Measurements from ENCODE around the gene ZNF382. TPM values are rescaled to one million over a fixed set of nuclear protein-coding genes. Genes with fewer than 3 reads are reported as not detected.
A peak's percentile ranks its signal among the peaks of the same experiment; 100 is the strongest.

ZNF382 gene
- total RNA-seq, 2 experiments from 2014 or later, result 14.9 to 20.0 TPM

DNA sequence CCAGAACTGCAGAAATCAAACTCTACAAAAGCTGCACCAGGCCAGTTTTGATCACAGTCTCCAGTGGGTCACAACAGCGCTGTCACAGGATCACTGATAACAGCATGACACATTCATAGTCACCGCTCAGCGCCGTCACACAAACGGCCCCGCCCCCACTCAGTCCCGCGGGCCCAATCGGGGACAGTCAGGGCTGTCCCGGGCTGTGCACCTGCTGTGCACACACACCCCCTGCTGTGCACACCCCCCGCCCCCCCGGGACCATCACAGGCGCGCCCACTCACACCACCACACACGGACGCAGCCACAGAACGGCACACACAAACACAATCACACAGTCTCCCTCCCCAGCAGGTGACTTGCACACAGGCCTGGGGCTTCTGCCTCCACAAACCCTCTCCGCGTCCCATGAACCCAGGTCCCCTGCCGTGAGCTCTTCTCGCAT lies 435 bp upstream of the ZNF382 start:
- Mint-ChIP-seq H3K27ac (peak overlapping the region; percentile 91), H3K27me3 (no peaks in the 10 kb centered on the region), H3K9me3 (ENCODE audit: low read depth) (peaks cover 9% of the 10 kb centered on the region), H3K4me1 (peaks cover 20% of the 10 kb centered on the region), H3K4me3 (peak overlapping the region; percentile 81), H3K36me3 (ENCODE audit: low read depth) (peaks cover 37% of the 10 kb centered on the region)
- intact Hi-C loops (cut with DNase I, micrococcal nuclease), result loop anchor here (1.0 to 10.0 kb wide), 14 partner anchors 31 to 766 kb away; partner anchors contain the start of genes ZNF260 (in 2 of the 2), ZNF461 (in 2 of the 2), ZNF529 (in 2 of the 2) and ZFP14 (in 1 of the 2)
- ATAC-seq, result peak; percentile 92
- ChIA-PET CTCF (interaction anchor here (1.1 kb wide), 1 partner anchor 32 kb away, joined by 3 read pairs; the partner anchor contains the start of gene ZNF529), POLR2A (interaction anchor here (0.7 to 1.5 kb wide), 4 partner anchors 31 to 1115 kb away, joined by 3 to 8 read pairs (median 6); partner anchors contain the start of genes ZNF529, ZNF566 and ZNF607)
- peak; percentile 95 for DNase-seq

DNA sequence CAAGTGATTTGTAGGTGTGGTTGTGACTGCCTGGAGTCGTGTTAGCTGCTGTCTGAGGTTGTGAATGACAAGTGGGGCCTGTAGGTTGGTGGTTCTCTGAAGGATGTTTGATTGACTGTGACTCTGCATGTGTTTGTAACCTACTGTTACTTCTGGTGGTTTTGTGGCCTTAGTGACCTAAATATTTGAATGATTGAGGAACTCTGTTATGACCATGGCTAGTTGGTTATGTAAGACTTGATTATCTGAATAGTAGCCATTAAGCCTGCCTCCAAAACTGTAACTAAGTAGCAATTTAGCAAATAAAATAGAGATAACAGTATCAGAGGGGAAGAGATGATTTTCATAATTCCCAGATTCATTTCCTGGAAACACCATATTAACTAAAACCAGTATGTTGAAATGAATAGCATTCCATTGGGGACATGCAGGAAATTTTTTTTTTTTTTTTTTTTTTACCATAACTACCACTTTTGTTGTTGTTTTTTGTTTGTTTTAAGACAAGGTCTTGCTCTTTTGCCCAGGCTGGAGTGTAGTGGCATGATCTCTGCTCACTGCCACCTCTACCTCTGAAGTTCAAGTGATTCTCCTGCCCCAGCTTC lies 865 bp downstream of the ZNF382 start:
- Mint-ChIP-seq H3K36me3 (ENCODE audit: low read depth) (peaks cover 50% of the 10 kb centered on the region), H3K4me3 (peak overlapping the region; percentile 81), H3K27ac (peak overlapping the region; percentile 91), H3K4me1 (peaks cover 20% of the 10 kb centered on the region), H3K27me3 (no peaks in the 10 kb centered on the region), H3K9me3 (ENCODE audit: low read depth) (peaks cover 9% of the 10 kb centered on the region)
- POLR2A ChIA-PET, result interaction anchor here (1.5 kb wide), 1 partner anchor 33 kb away, joined by 8 read pairs; the partner anchor contains the start of gene ZNF529
- intact Hi-C loops (cut with DNase I, micrococcal nuclease), result loop anchor here (1.0 to 10.0 kb wide), 11 partner anchors 33 to 764 kb away; partner anchors contain the start of genes ZNF461 (in 2 of the 2), ZNF529 (in 2 of the 2), ZNF146 (in 1 of the 2) and ZNF260 (in 1 of the 2)
- CTCF ChIA-PET, result interaction anchor here (0.9 kb wide), 2 partner anchors 20 to 188 kb away, joined by 3 read pairs; no protein-coding TSS in a partner anchor
- ATAC-seq, result peak; percentile 7
- DNase-seq, result no peak

DNA sequence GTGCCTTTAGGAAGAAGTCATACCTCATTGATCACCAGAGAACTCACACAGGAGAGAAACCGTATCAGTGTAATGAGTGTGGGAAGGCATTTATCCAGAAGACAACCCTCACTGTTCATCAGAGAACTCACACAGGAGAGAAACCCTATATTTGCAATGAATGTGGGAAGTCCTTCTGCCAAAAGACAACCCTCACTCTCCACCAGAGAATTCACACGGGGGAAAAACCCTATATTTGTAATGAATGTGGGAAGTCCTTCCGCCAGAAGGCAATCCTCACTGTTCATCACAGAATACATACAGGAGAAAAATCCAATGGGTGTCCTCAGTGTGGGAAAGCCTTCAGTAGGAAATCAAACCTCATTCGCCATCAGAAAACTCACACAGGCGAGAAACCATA lies 21.9 kb downstream of the ZNF382 start:
- Mint-ChIP-seq H3K9me3 (ENCODE audit: low read depth) (peaks cover 53% of the 10 kb centered on the region), H3K4me1 (no peaks in the 10 kb centered on the region), H3K27me3 (no peaks in the 10 kb centered on the region), H3K27ac (no peak overlapping the region), H3K36me3 (ENCODE audit: low read depth) (peaks cover 66% of the 10 kb centered on the region), H3K4me3 (no peak overlapping the region)
- ChIA-PET POLR2A (no interaction called here), CTCF (no interaction called here)
- ATAC-seq (no peak), DNase-seq (no peak)
- intact Hi-C loops (cut with DNase I, micrococcal nuclease), result no loop called here

DNA sequence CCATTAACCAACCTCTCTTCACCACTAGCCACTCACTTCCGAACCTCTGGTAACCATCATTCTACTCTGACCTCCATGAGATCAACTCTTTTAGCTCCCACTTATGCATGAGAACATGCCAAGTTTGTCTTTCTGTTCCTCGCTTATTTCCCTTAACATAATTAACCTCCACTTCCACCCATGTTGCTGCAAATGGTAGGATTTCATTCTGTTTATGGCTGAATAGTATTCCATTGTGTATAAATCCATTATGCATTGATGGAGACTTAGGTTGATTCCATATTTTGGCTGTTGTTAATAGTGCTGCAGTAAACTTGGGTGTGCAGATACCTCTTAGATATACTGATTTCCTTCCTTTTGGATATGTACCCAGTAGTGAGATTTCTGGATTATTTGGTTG lies 30.2 kb downstream of the ZNF382 start:
- ATAC-seq (no peak), DNase-seq (no peak)
- Mint-ChIP-seq H3K9me3 (ENCODE audit: low read depth) (peaks cover 56% of the 10 kb centered on the region), H3K4me1 (no peaks in the 10 kb centered on the region), H3K27ac (no peak overlapping the region), H3K36me3 (ENCODE audit: low read depth) (peaks cover 58% of the 10 kb centered on the region), H3K4me3 (no peak overlapping the region), H3K27me3 (no peaks in the 10 kb centered on the region)
- ChIA-PET POLR2A (no interaction called here), CTCF (no interaction called here)
- intact Hi-C loops (cut with DNase I, micrococcal nuclease), result no loop called here

DNA sequence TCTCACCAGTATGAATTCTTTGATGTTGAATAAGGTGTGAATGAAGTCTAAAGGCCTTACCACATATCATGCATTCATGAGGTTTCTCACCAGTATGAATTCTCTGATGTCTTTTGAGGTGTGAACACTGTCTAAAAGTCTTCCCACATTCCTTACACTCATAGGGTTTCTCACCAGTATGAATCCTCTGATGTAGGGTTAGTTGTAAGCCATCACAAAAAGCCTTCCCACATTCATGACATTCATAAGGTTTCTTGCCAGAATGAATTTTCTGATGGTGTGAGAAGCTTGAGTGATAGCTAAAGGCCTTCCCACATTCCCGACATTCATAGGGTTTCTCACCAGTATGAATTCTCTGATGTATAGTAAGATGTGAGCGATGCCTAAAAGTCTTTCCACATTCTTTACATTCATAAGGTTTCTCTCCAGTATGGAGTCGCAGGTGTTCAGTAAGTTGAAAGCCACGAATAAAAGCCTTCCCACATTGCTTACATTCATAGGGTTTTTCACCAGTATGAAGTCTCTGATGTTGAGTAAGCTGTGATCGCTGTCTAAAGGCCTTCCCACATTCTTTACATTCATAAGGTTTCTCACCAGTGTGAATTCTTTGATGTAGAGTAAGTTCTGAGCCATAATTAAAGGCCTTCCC lies 33.9 kb downstream of the ZNF382 start:
- Mint-ChIP-seq H3K4me1 (no peaks in the 10 kb centered on the region), H3K27ac (no peak overlapping the region), H3K9me3 (ENCODE audit: low read depth) (peaks cover 54% of the 10 kb centered on the region), H3K36me3 (ENCODE audit: low read depth) (peaks cover 73% of the 10 kb centered on the region), H3K27me3 (no peaks in the 10 kb centered on the region), H3K4me3 (no peak overlapping the region)
- ATAC-seq, result no peak
- ChIA-PET CTCF (no interaction called here), POLR2A (no interaction called here)
- no peak for DNase-seq
- intact Hi-C loops (cut with DNase I, micrococcal nuclease), result no loop called here

DNA sequence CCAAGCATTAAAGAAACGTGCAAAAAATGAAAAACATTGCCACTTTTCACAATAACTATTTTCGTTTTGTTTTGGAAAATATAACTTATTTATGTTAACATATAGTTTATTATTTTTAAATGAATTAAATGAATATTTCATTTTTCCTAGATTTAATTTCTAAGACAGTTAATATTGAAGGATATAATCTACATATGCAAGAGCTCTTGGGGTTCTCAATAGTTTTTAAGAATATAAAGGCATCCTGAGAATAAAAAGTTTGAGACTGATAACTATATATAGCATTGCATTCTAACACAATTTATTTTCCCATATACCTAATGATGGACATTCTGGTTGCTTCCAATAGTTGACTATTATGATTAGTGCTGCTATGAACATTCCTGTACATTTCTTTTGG lies 41.6 kb downstream of the ZNF382 start:
- CTCF ChIA-PET, result interaction anchor here (0.5 kb wide), 1 partner anchor 281 kb away, joined by 3 read pairs; no protein-coding TSS in a partner anchor
- no peak overlapping the region for H3K27ac Mint-ChIP-seq
- no peaks in the 10 kb centered on the region for H3K27me3 Mint-ChIP-seq
- H3K9me3 Mint-ChIP-seq (ENCODE audit: low read depth), result peaks cover 26% of the 10 kb centered on the region
- H3K36me3 Mint-ChIP-seq (ENCODE audit: low read depth), result peaks cover 63% of the 10 kb centered on the region
- ATAC-seq, result no peak
- intact Hi-C loops (cut with DNase I, micrococcal nuclease), result no loop called here
- POLR2A ChIA-PET, result no interaction called here
- H3K4me1 Mint-ChIP-seq, result no peaks in the 10 kb centered on the region
- H3K4me3 Mint-ChIP-seq, result no peak overlapping the region
- no peak for DNase-seq

DNA sequence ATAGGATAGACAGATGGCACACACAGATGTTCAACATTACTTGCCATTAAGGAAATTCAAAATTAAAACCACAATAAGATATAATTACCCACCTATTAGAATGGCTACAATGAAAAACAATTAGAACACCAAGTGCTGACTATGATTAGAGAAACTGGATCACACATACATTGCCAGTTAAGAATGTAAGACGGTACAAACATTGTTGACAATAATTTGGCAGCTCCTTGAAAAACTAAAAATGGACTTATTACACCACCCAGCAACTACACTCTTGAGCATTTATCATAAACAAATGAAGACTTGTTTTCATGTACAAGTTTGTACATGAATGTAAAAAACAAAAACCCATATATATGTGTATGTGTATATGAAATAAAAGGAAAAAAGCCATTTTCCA lies 47.8 kb downstream of the ZNF382 start:
- no peaks in the 10 kb centered on the region for H3K27me3 Mint-ChIP-seq
- no peak overlapping the region for H3K27ac Mint-ChIP-seq
- H3K4me3 Mint-ChIP-seq, result no peak overlapping the region
- intact Hi-C loops (cut with DNase I, micrococcal nuclease), result no loop called here
- DNase-seq, result no peak
- H3K9me3 Mint-ChIP-seq (ENCODE audit: low read depth), result peaks cover 32% of the 10 kb centered on the region
- H3K36me3 Mint-ChIP-seq (ENCODE audit: low read depth), result peaks cover 75% of the 10 kb centered on the region
- CTCF ChIA-PET, result no interaction called here
- H3K4me1 Mint-ChIP-seq, result no peaks in the 10 kb centered on the region
- no peak for ATAC-seq
- POLR2A ChIA-PET, result no interaction called here

DNA sequence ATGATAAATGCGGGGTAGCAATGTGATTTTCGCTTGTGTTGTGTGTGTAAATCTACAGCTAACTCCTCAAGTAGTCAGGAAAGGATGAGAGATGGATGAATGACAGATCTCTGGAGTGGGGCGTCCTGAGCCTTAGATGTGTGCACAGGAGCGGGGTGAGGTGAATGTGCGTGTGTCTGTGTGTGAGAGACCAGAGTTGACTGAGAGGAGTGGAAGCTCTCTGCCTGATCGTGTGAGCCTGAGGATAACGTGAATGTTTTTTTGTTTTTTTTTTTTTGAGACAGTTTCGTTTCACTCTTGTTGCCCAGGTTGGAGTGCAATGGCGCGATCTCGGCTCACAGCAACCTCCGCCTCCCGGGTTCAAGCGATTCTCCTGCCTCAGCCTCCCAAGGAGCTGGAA lies 60.7 kb downstream of the ZNF382 start:
- CTCF ChIA-PET, result interaction anchor here (1.0 kb wide), 1 partner anchor 9 kb away, joined by 3 read pairs; no protein-coding TSS in a partner anchor
- H3K9me3 Mint-ChIP-seq (ENCODE audit: low read depth), result peaks cover 35% of the 10 kb centered on the region
- intact Hi-C loops (cut with DNase I, micrococcal nuclease), result loop anchor here (1.0 to 10.0 kb wide), 20 partner anchors 21 to 801 kb away; partner anchors contain the start of genes ZNF260 (in 2 of the 2), ZNF382 (in 2 of the 2), ZNF567 (in 2 of the 2) and ZFP14 (in 1 of the 2)

DNA sequence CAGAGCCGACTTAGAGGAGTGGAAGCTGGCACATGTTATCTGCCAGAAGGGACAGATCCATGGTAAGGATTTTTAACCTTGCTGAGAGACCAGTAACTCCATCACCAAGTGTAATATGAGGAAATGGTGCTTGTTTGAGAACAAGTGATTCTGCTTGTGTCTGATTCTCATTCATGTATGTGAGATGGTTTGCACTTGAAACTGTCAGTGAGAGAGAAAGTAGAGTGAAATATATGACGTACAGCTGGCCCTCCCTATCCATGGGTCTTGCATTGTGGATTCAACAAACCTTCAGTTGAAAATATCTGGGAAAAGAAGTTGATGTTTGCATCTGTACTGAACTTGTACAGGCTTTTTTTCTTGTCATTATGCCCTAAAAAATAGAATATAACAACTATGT lies 63.5 kb downstream of the ZNF382 start:
- H3K27ac Mint-ChIP-seq, result no peak overlapping the region
- H3K27me3 Mint-ChIP-seq, result no peaks in the 10 kb centered on the region
- intact Hi-C loops (cut with DNase I, micrococcal nuclease), result loop anchor here in 1 of 2 experiments (5.0 to 10.0 kb wide), 2 partner anchors 549 to 646 kb away; partner anchors contain the start of gene ZNF383
- POLR2A ChIA-PET, result no interaction called here
- DNase-seq (no peak), ATAC-seq (no peak)
- peaks cover 45% of the 10 kb centered on the region for H3K9me3 Mint-ChIP-seq (ENCODE audit: low read depth)
- H3K36me3 Mint-ChIP-seq (ENCODE audit: low read depth), result peaks cover 72% of the 10 kb centered on the region
- CTCF ChIA-PET, result no interaction called here
- peak overlapping the region; percentile 34 for H3K4me3 Mint-ChIP-seq
- H3K4me1 Mint-ChIP-seq, result peaks cover 26% of the 10 kb centered on the region

More for the DNA sequence above, 60.7 kb downstream of the ZNF382 start:
- H3K27ac Mint-ChIP-seq, result peak overlapping the region; percentile 99
- H3K27me3 Mint-ChIP-seq, result no peaks in the 10 kb centered on the region
- H3K36me3 Mint-ChIP-seq (ENCODE audit: low read depth), result peaks cover 68% of the 10 kb centered on the region
- no peak for ATAC-seq
- no peak for DNase-seq
- POLR2A ChIA-PET, result interaction anchor here (1.0 to 1.1 kb wide), 2 partner anchors 61 to 177 kb away, joined by 3 to 7 read pairs; partner anchors contain the start of genes ZNF382 and ZNF566
- peaks cover 26% of the 10 kb centered on the region for H3K4me1 Mint-ChIP-seq
- H3K4me3 Mint-ChIP-seq, result peak overlapping the region; percentile 98

DNA sequence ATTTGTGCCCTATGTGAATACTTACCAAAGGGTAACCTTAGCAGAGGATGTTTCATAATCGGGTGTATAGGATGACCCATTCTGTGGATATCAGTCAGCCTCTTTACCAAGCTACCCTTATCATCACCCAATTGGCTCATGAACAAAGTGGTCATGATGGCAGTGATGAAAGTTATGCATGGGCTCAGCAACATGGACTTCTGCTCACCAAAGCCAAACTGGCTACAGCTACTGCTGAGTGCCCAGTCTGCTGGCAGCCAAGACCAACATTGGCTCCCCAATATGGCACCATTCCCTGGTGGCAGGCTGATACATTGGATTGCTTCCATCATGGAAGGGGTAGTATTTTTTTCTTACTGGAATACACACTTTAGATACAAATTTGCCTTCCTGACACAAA lies 67.3 kb downstream of the ZNF382 start:
- H3K36me3 Mint-ChIP-seq (ENCODE audit: low read depth), result peaks cover 52% of the 10 kb centered on the region
- peaks cover 14% of the 10 kb centered on the region for H3K4me1 Mint-ChIP-seq
- ChIA-PET CTCF (interaction anchor here (0.6 kb wide), 1 partner anchor 73 kb away, joined by 4 read pairs; no protein-coding TSS in a partner anchor), POLR2A (no interaction called here)
- H3K4me3 Mint-ChIP-seq, result no peak overlapping the region
- H3K9me3 Mint-ChIP-seq (ENCODE audit: low read depth), result peaks cover 39% of the 10 kb centered on the region
- no peak for DNase-seq
- no peaks in the 10 kb centered on the region for H3K27me3 Mint-ChIP-seq
- H3K27ac Mint-ChIP-seq, result no peak overlapping the region
- intact Hi-C loops (cut with DNase I, micrococcal nuclease), result no loop called here
- no peak for ATAC-seq

DNA sequence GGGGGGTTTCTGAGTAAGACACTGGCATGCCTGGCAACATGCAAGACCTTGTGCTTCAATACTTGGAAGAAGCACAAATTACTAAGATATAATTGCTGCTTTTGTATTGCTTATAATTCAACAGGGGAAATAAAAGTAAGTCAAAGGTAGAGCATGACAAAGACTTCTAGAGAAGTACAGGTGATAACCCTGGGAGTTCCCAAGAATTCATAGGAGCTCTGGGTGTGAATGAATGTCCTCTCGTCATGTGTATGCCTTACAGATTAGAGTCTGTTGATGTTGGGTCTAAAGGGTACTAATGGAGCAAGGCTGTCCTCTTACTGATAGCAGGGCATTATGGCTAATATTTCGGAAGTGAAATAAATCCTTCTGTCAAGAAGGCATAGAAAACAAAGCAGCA lies 69.1 kb downstream of the ZNF382 start:
- Mint-ChIP-seq H3K27ac (no peak overlapping the region), H3K4me1 (peaks cover 2% of the 10 kb centered on the region), H3K4me3 (no peak overlapping the region), H3K27me3 (no peaks in the 10 kb centered on the region), H3K36me3 (ENCODE audit: low read depth) (peaks cover 59% of the 10 kb centered on the region), H3K9me3 (ENCODE audit: low read depth) (peaks cover 41% of the 10 kb centered on the region)
- DNase-seq, result no peak
- ATAC-seq, result no peak
- intact Hi-C loops (cut with DNase I, micrococcal nuclease), result no loop called here
- ChIA-PET CTCF (no interaction called here), POLR2A (interaction anchor here (0.7 kb wide), 1 partner anchor 13 kb away, joined by 3 read pairs; no protein-coding TSS in a partner anchor)

Measured in activated CD4-positive, alpha-beta T cell treated with anti-CD3 and anti-CD28 coated beads for 36 hours (primary cell).